HEK293 (cell line): ENCODE results near the gene PDRG1.

Experiments used
- ATF2 ChIP-seq: fragments of 450-650 bp; formaldehyde crosslinking; IDR thresholded peaks from 2 replicates; pipeline ENCODE4 v1.5.1; 2016; ENCODE audit warnings: missing biosample characterization, missing genetic modification characterization, low read depth
- CTCF ChIP-seq: fragments of 450-650 bp; formaldehyde crosslinking; IDR thresholded peaks from 2 replicates; pipeline ENCODE4 v1.5.1; 2016; ENCODE audit warnings: missing biosample characterization, missing genetic modification characterization
- YY1 ChIP-seq: fragments of 450-650 bp; formaldehyde crosslinking; IDR thresholded peaks from 2 replicates; pipeline ENCODE4 v1.5.1; 2018; ENCODE audit warnings: missing biosample characterization, missing genetic modification characterization
- ZBTB1 ChIP-seq: fragments of 450-650 bp; formaldehyde crosslinking; IDR thresholded peaks from 2 replicates; pipeline ENCODE4 v1.5.1; 2016; ENCODE audit warnings: missing biosample characterization, missing genetic modification characterization
- ZNF114 ChIP-seq: fragments of 450-650 bp; formaldehyde crosslinking; IDR thresholded peaks from 2 replicates; pipeline ENCODE4 v1.5.0; 2017; ENCODE audit warnings: missing biosample characterization, missing genetic modification characterization

DNA sequence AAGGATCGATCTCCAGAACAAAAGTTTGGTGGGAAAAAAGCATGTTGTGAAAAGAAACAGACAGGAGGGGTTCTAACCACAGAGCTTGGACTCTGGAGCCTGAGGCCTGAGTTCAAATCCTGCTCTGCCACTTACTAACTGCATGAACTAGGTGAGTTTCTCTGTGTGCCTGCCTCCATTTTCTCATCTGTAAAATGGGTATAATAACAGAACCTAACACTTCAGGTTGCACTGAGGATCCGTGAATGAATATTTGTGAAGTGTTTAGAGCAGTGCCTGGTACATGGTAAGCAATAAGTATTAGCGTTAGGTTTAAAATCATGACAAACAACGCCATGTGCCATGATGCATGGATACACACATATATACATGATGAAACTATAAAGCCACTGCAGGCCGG lies 44.8 kb downstream of the PDRG1 start:
- no peak for TF ChIP-seq CTCF (tag by site-specific recombination)
- no peak for TF ChIP-seq YY1 (tag by site-specific recombination)
- TF ChIP-seq ZBTB1 (tag by site-specific recombination) = no peak
- TF ChIP-seq ATF2 (tag by site-specific recombination) = no peak
- no peak for TF ChIP-seq ZNF114 (tag by site-specific recombination)
